ENCODE data around the gene SEC24D.

GRCh38 chr4:118858779-118859178, 22.9 kb upstream of the SEC24D start:
- TF ChIP-seq CTCF (IDR thresholded peaks at IDR 0.05) (no peak), POLR2A (IDR thresholded peaks at IDR 0.05) (no peak)

All from breast epithelium (tissue), 3 donors.